ENCODE results near the gene TTC32. TPM values are rescaled to one million over a fixed set of nuclear protein-coding genes. Genes with fewer than 3 reads are reported as not detected.

The TTC32 gene
- total RNA-seq, 1 donor from 2014 or later = 19.0 TPM

- Mint-ChIP-seq H3K27me3 (peaks cover 49% of the 10 kb centered on the region), H3K36me3 (no peaks in the 10 kb centered on the region), H3K4me3 (no peak overlapping the region), H3K27ac (no peak overlapping the region), H3K4me1 (ENCODE audit: unreplicated experiment) (peaks cover 20% of the 10 kb centered on the region), H3K9me3 (no peaks in the 10 kb centered on the region)
- peak; percentile 78 for DNase-seq (ENCODE audit: extremely low spot score, unreplicated experiment)
- peak; percentile 99 for TF ChIP-seq CTCF (conservative IDR thresholded peaks at IDR 0.05)
Measured at GRCh38 chr2:19863303-19864041, 38.3 kb downstream of the TTC32 start.

GRCh38 chr2:19861813-19862212 is 40.0 kb downstream of the TTC32 start:
- no peak for TF ChIP-seq CTCF (conservative IDR thresholded peaks at IDR 0.05)
- Mint-ChIP-seq H3K27ac (no peak overlapping the region), H3K4me1 (ENCODE audit: unreplicated experiment) (peaks cover 19% of the 10 kb centered on the region), H3K9me3 (no peaks in the 10 kb centered on the region), H3K27me3 (peaks cover 45% of the 10 kb centered on the region), H3K36me3 (no peaks in the 10 kb centered on the region), H3K4me3 (no peak overlapping the region)
- no peak for DNase-seq (ENCODE audit: extremely low spot score, unreplicated experiment)

- Mint-ChIP-seq H3K4me1 (ENCODE audit: unreplicated experiment) (peaks cover 35% of the 10 kb centered on the region), H3K4me3 (no peak overlapping the region), H3K27me3 (peaks cover 51% of the 10 kb centered on the region), H3K27ac (no peak overlapping the region), H3K36me3 (no peaks in the 10 kb centered on the region), H3K9me3 (no peaks in the 10 kb centered on the region)
- no peak for DNase-seq (ENCODE audit: extremely low spot score, unreplicated experiment)
- no peak for TF ChIP-seq CTCF (conservative IDR thresholded peaks at IDR 0.05)
Measured at GRCh38 chr2:19860022-19860421, 41.8 kb downstream of the TTC32 start.

GRCh38 chr2:19859565-19859964 is 42.2 kb downstream of the TTC32 start:
- no peak overlapping the region for H3K27ac Mint-ChIP-seq
- peaks cover 49% of the 10 kb centered on the region for H3K27me3 Mint-ChIP-seq
- no peak for TF ChIP-seq CTCF (conservative IDR thresholded peaks at IDR 0.05)
- no peak overlapping the region for H3K4me3 Mint-ChIP-seq
- H3K9me3 Mint-ChIP-seq = no peaks in the 10 kb centered on the region
- H3K4me1 Mint-ChIP-seq (ENCODE audit: unreplicated experiment) = peaks cover 36% of the 10 kb centered on the region
- H3K36me3 Mint-ChIP-seq = no peaks in the 10 kb centered on the region
- DNase-seq (ENCODE audit: extremely low spot score, unreplicated experiment) = no peak

- no peak for DNase-seq (ENCODE audit: extremely low spot score, unreplicated experiment)
- Mint-ChIP-seq H3K9me3 (no peaks in the 10 kb centered on the region), H3K27me3 (peaks cover 41% of the 10 kb centered on the region), H3K4me3 (no peak overlapping the region), H3K36me3 (no peaks in the 10 kb centered on the region), H3K4me1 (ENCODE audit: unreplicated experiment) (peaks cover 30% of the 10 kb centered on the region), H3K27ac (no peak overlapping the region)
- TF ChIP-seq CTCF (conservative IDR thresholded peaks at IDR 0.05) = no peak
Measured at GRCh38 chr2:19857806-19858205, 44.0 kb downstream of the TTC32 start.

Data from type B pancreatic cell (in vitro differentiated cells).